Pons (tissue), 1 donor: Measurements from ENCODE around the gene CCNH.

Source experiments
- DNase-seq: peaks from one replicate; pipeline ENCODE4 v3.0.0-alpha.2; 2016; ENCODE audit warnings: low spot score

The CCNH gene

GRCh38 chr5:87412630-87413342 lies at the start of gene CCNH:
Gene CCNH, minus strand, starts transcription at chr5:87412930. Its CDS starts 136 bp downstream, at chr5:87412794.
- DNase-seq = peak; percentile 99

- no peak for DNase-seq
Observed at GRCh38 chr5:87457706-87458105, 45.0 kb upstream of the CCNH start.

GRCh38 chr5:87453801-87454200 lies 41.1 kb upstream of the CCNH start:
- no peak for DNase-seq

GRCh38 chr5:87452837-87453236 lies 40.1 kb upstream of the CCNH start:
- DNase-seq = no peak

- no peak for DNase-seq
Observed at GRCh38 chr5:87442419-87442818, 29.7 kb upstream of the CCNH start.

- no peak for DNase-seq
Observed at GRCh38 chr5:87438231-87438630, 25.5 kb upstream of the CCNH start.

GRCh38 chr5:87437724-87438123 lies 25.0 kb upstream of the CCNH start:
- no peak for DNase-seq

- DNase-seq = no peak
Observed at GRCh38 chr5:87435144-87435694, 22.5 kb upstream of the CCNH start.

- DNase-seq = no peak
Observed at GRCh38 chr5:87434461-87434860, 21.7 kb upstream of the CCNH start.

GRCh38 chr5:87433945-87434344 lies 21.2 kb upstream of the CCNH start:
- DNase-seq = no peak

GRCh38 chr5:87432460-87432859 lies 19.7 kb upstream of the CCNH start:
- no peak for DNase-seq

GRCh38 chr5:87430863-87431457 lies 18.2 kb upstream of the CCNH start:
- no peak for DNase-seq

- no peak for DNase-seq
Observed at GRCh38 chr5:87423755-87424154, 11.0 kb upstream of the CCNH start.

GRCh38 chr5:87421307-87421706 lies 8.6 kb upstream of the CCNH start:
- no peak for DNase-seq

GRCh38 chr5:87418506-87418905 lies 5.8 kb upstream of the CCNH start:
- no peak for DNase-seq

GRCh38 chr5:87413343-87413645 lies 564 bp upstream of the CCNH start:
- no peak for DNase-seq

- peak; percentile 81 for DNase-seq
Observed at GRCh38 chr5:87411973-87412629, 629 bp downstream of the CCNH start.

GRCh38 chr5:87411586-87411972 lies 1.2 kb downstream of the CCNH start:
- no peak for DNase-seq

GRCh38 chr5:87410931-87411330 lies 1.8 kb downstream of the CCNH start:
- DNase-seq = no peak

GRCh38 chr5:87408204-87408603 lies 4.5 kb downstream of the CCNH start:
- DNase-seq = no peak

GRCh38 chr5:87405472-87406155 lies 7.1 kb downstream of the CCNH start:
- no peak for DNase-seq

GRCh38 chr5:87404359-87404758 lies 8.4 kb downstream of the CCNH start:
- DNase-seq = no peak

- DNase-seq = no peak
Observed at GRCh38 chr5:87403899-87404298, 8.8 kb downstream of the CCNH start.
